GM18499 (cell line): ENCODE results near the gene TPST2.

Experiments used
- ATAC-seq: cut with Tn5 transposase; IDR thresholded peaks from one replicate; pipeline ENCODE4 v1.9.1; 2021; ENCODE audit warnings: moderate number of reproducible peaks; ENCODE audit not compliant: insufficient read depth, unreplicated experiment

TPST2 gene

GRCh38 chr22:26581633-26582168 is 8.2 kb downstream of the TPST2 start:
- ATAC-seq, result no peak

GRCh38 chr22:26581026-26581425 is 8.9 kb downstream of the TPST2 start:
- ATAC-seq, result no peak

- no peak for ATAC-seq
Observed at GRCh38 chr22:26580240-26580962, 9.5 kb downstream of the TPST2 start.

GRCh38 chr22:26579331-26579886 is 10.5 kb downstream of the TPST2 start:
- no peak for ATAC-seq

- ATAC-seq, result no peak
Observed at GRCh38 chr22:26577081-26577480, 12.9 kb downstream of the TPST2 start.

GRCh38 chr22:26576026-26576680 is 13.8 kb downstream of the TPST2 start:
- ATAC-seq, result no peak

- no peak for ATAC-seq
Observed at GRCh38 chr22:26574001-26574723, 15.8 kb downstream of the TPST2 start.

GRCh38 chr22:26573026-26573662 is 16.8 kb downstream of the TPST2 start:
- ATAC-seq, result no peak

- ATAC-seq, result no peak
Observed at GRCh38 chr22:26570864-26571525, 18.9 kb downstream of the TPST2 start.

GRCh38 chr22:26570115-26570514 is 19.8 kb downstream of the TPST2 start:
- ATAC-seq, result no peak

- no peak for ATAC-seq
Observed at GRCh38 chr22:26568207-26568706, 21.7 kb downstream of the TPST2 start.

GRCh38 chr22:26567610-26568009 is 22.3 kb downstream of the TPST2 start:
- no peak for ATAC-seq

- no peak for ATAC-seq
Observed at GRCh38 chr22:26566994-26567393, 22.9 kb downstream of the TPST2 start.

GRCh38 chr22:26565889-26566288 is 24.0 kb downstream of the TPST2 start:
- ATAC-seq, result no peak

- ATAC-seq, result no peak
Observed at GRCh38 chr22:26565181-26565580, 24.8 kb downstream of the TPST2 start.

- ATAC-seq, result no peak
Observed at GRCh38 chr22:26564672-26565071, 25.3 kb downstream of the TPST2 start.

- ATAC-seq, result no peak
Observed at GRCh38 chr22:26564181-26564580, 25.8 kb downstream of the TPST2 start.

GRCh38 chr22:26563022-26563421 is 26.9 kb downstream of the TPST2 start:
- ATAC-seq, result no peak

GRCh38 chr22:26561756-26562417 is 28.0 kb downstream of the TPST2 start:
- no peak for ATAC-seq
